ENCODE data around the gene HEPN1. TPM values are rescaled to one million over a fixed set of nuclear protein-coding genes. Genes with fewer than 3 reads are reported as not detected.

The HEPN1 gene
- total RNA-seq (2022): not detected in 2 replicates
- not detected for Bru-seq, nascent RNA
- not detected for BruChase-seq, experiment 1, labeled RNA remaining after a 6-hour chase
- BruChase-seq, experiment 2, labeled RNA remaining after a 2-hour chase: not detected
- long read RNA-seq: 0 reads

- no TSS peak for BruUV-seq (replicated peaks)
- Mint-ChIP-seq H3K27ac (ENCODE audit: unreplicated experiment) (no peak within 1 kb of the TSS), H3K9me3 (ENCODE audit: low read depth, unreplicated experiment) (no peaks in the 10 kb centered on the region), H3K4me1 (ENCODE audit: low read depth, unreplicated experiment) (no peaks in the 10 kb centered on the region), H3K27me3 (ENCODE audit: unreplicated experiment) (peaks cover 60% of the 10 kb centered on the region), H3K4me3 (ENCODE audit: low read depth, unreplicated experiment) (no peak within 1 kb of the TSS), H3K36me3 (ENCODE audit: insufficient read depth, unreplicated experiment) (no peaks in the 10 kb centered on the region)
- no peak for TF ChIP-seq CTCF (IDR thresholded peaks at IDR 0.05; ENCODE audit: unreplicated experiment)
- DNase-seq: no peak
- CTCF ChIA-PET: no interaction called here
- intact Hi-C loops (cut with micrococcal nuclease; ENCODE audit: unreplicated experiment): no loop called here
Observed at GRCh38 chr11:124918950-124919349, at the start of gene HEPN1. TSS of gene HEPN1 (plus strand) at chr11:124919250.

GRCh38 chr11:124869331-124869730 is 49.7 kb upstream of the HEPN1 start:
- Mint-ChIP-seq H3K4me3 (ENCODE audit: low read depth, unreplicated experiment) (no peak overlapping the region), H3K4me1 (ENCODE audit: low read depth, unreplicated experiment) (peaks cover 14% of the 10 kb centered on the region), H3K36me3 (ENCODE audit: insufficient read depth, unreplicated experiment) (no peaks in the 10 kb centered on the region), H3K27me3 (ENCODE audit: unreplicated experiment) (peaks cover 100% of the 10 kb centered on the region), H3K9me3 (ENCODE audit: low read depth, unreplicated experiment) (no peaks in the 10 kb centered on the region), H3K27ac (ENCODE audit: unreplicated experiment) (no peak overlapping the region)
- TF ChIP-seq CTCF (IDR thresholded peaks at IDR 0.05; ENCODE audit: unreplicated experiment): no peak
- CTCF ChIA-PET: no interaction called here
- intact Hi-C loops (cut with micrococcal nuclease; ENCODE audit: unreplicated experiment): no loop called here
- no TSS peak for BruUV-seq (replicated peaks)
- DNase-seq: no peak

- intact Hi-C loops (cut with micrococcal nuclease; ENCODE audit: unreplicated experiment): no loop called here
- H3K4me3 Mint-ChIP-seq (ENCODE audit: low read depth, unreplicated experiment): no peak overlapping the region
- H3K4me1 Mint-ChIP-seq (ENCODE audit: low read depth, unreplicated experiment): peaks cover 14% of the 10 kb centered on the region
- no peak overlapping the region for H3K27ac Mint-ChIP-seq (ENCODE audit: unreplicated experiment)
- H3K36me3 Mint-ChIP-seq (ENCODE audit: insufficient read depth, unreplicated experiment): peaks cover 4% of the 10 kb centered on the region
- DNase-seq: no peak
- no TSS peak for BruUV-seq (replicated peaks)
- CTCF ChIA-PET: no interaction called here
- no peak for TF ChIP-seq CTCF (IDR thresholded peaks at IDR 0.05; ENCODE audit: unreplicated experiment)
- H3K27me3 Mint-ChIP-seq (ENCODE audit: unreplicated experiment): peaks cover 100% of the 10 kb centered on the region
- no peaks in the 10 kb centered on the region for H3K9me3 Mint-ChIP-seq (ENCODE audit: low read depth, unreplicated experiment)
Observed at GRCh38 chr11:124869856-124870387, 49.1 kb upstream of the HEPN1 start.

GRCh38 chr11:124870430-124870829 is 48.6 kb upstream of the HEPN1 start:
- CTCF ChIA-PET: no interaction called here
- no peak overlapping the region for H3K27ac Mint-ChIP-seq (ENCODE audit: unreplicated experiment)

More at GRCh38 chr11:124870430-124870829, 48.6 kb upstream of the HEPN1 start:
- no peak for TF ChIP-seq CTCF (IDR thresholded peaks at IDR 0.05; ENCODE audit: unreplicated experiment)
- H3K9me3 Mint-ChIP-seq (ENCODE audit: low read depth, unreplicated experiment): no peaks in the 10 kb centered on the region
- DNase-seq: no peak
- H3K27me3 Mint-ChIP-seq (ENCODE audit: unreplicated experiment): peaks cover 100% of the 10 kb centered on the region
- H3K4me1 Mint-ChIP-seq (ENCODE audit: low read depth, unreplicated experiment): peaks cover 14% of the 10 kb centered on the region
- H3K36me3 Mint-ChIP-seq (ENCODE audit: insufficient read depth, unreplicated experiment): peaks cover 4% of the 10 kb centered on the region
- intact Hi-C loops (cut with micrococcal nuclease; ENCODE audit: unreplicated experiment): no loop called here
- no peak overlapping the region for H3K4me3 Mint-ChIP-seq (ENCODE audit: low read depth, unreplicated experiment)
- no TSS peak for BruUV-seq (replicated peaks)
